NCI-H2029 (cell line): Measurements from ENCODE around the gene ZBTB16.

Experiments
- DNase-seq: peaks from one replicate; lab custom pipeline; 2025; lab: John Stamatoyannopoulos, UW

ZBTB16 gene

DNA sequence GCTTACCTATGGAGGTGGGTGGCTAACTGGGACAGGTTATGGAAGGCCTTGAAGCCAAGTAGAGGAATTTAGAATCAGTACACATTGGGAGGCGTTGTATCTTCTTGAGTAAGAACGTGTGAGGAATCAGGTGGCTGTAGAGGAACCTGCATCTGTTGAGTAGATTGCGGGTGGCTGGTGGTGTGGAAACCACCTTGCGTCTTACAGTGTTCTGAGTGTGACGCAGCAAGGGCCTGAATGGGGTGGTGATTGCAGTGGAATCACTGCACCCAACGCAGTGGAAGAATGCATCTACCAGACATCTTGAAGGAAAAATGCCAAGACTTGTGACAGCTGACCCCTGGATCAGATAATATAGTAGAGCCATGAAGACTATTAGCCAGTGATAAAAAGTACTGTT is 125.9 kb downstream of the ZBTB16 start:
- no peak for DNase-seq

- no peak for DNase-seq
These were observed 127.7 kb downstream of the ZBTB16 start for GRCh38 chr11:114187173-114187572.

DNA sequence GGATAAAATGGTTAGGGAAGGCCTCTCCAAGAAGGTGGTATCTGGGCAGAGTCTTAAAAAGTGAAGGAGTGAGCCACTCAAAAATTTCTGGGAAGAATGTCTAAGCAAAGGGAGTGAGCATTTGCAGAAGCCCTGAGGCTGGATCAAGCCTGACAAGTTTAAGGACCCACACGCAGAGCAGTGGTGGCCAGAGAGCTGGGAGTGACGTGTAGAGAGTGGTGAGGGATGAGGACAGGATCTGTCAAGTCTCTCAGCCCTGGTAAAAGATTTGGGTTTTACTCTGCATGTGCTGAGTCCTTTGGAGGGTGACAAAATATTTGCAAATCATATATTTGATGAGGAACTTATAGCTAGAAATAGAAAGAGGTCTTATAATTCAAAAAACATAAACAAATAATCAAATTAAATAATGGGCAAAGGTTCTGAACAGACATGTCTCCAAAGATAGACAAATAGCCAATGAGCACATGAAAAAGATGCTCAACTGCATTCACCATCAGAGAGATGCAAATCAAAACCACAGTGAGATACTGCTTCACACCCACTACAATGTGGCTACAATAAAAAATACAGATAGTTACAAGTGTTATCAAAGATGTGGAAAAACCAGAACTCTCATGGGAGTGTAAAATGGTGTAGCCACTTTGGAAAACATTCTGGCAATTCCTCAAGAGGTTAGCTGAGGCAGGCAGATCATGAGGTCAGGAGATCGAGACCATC is 129.5 kb downstream of the ZBTB16 start:
- no peak for DNase-seq

DNA sequence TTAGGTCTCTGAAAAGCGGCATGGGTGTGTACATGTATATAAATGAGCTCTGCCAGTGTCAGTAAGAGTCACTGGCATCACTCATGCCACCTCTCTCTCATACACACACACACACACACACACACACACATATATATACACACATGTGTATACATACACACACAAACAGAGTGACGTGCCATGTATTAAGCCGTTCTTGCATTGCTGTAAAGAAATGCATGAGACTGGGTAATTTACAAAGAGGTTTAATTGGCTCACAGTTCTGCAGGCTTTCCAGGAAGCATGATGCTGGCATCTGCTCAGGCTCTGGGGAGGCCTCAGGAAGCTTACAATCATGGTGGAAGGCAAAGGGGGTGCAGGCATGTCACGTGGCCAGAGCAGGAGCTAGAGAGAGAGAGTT is 131.1 kb downstream of the ZBTB16 start:
- DNase-seq = no peak

- no peak for DNase-seq
These were observed 132.4 kb downstream of the ZBTB16 start for GRCh38 chr11:114191893-114192292.

GRCh38 chr11:114192841-114193389 is 133.4 kb downstream of the ZBTB16 start:
- no peak for DNase-seq

DNA sequence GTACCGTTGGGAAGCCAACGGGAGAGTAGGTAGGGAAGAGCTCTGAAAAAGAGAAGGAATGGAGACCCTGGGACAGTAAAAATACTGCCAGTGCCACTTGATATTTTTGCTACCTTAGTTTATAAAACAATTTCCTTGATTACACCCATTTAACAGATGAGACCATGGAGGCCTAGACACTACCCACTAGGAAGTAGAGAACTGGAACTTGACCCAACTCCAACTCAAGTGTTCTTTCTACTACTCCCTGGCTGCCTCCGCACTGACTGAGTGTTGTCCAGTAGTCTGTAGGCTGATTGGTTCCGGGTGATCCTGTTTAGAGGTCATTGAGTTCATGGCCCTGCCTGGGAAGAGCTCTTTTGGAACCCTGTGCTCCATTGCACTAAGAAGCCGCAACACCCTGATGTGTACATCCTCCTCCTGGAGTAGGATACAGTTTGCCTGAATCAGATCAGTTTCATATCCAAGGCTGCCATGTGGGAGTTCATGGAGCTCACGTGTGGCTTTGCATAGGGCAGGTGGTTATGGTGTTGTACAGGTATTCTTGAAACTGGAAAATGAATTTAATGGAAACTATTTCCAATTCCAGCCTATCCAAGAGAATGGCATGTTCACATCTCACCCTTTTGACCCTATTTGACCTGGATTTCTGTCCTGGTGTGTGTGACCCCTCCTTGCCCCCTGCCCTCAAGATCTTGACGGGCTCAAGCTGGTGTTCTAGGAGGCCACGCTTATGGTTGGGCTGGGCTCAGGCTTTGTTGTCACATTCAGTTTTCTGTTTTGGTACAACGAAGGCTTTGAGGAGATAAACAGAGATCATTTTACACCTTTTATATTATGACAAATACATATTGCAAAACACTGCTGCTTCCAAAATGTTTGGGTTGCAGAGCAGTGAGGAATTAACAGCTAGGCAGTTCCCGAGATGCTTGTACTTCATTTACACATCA is 134.5 kb downstream of the ZBTB16 start:
- peak; percentile 45 for DNase-seq

DNA sequence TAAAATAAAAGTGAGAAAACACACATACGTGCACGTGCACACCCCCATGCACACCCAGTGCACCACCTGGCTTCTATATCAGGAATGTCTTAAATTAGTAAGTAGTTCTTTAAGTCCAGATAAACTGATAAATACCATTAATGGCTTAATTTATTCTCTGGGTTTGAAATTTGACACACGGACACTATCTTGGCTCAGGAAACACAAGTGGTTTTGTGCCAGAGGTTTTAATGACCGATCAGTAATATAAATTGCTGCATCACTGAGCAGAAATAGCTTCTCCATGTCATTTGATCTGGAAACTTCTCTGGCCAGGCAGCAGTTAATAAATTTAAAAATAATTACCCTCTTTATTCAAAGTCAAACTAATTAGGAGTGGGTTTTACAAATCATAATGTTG is 135.2 kb downstream of the ZBTB16 start:
- DNase-seq = no peak

DNA sequence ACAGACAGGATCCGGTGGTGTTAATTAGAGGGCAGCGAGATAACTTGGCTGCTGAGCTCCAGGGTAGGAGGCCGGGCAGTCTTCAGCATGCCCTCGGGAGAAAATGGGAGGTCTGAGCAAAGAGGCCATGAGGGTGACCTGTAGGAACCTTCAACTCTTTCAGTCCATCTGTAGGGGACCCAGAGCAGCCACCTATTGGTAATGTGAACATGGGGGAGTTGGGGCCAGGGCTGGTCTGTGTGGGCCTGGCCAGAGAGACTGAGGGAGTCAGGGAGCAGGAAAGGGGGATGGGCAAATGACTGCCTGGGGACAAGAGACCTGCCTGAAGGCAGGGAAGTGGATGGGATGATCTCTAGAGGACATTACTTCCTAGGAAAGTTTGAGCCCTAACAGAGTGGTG is 135.6 kb downstream of the ZBTB16 start:
- DNase-seq = no peak

- DNase-seq = no peak
These were observed 136.6 kb downstream of the ZBTB16 start for GRCh38 chr11:114195981-114196731.

- no peak for DNase-seq
These were observed 137.6 kb downstream of the ZBTB16 start for GRCh38 chr11:114196997-114197703.

DNA sequence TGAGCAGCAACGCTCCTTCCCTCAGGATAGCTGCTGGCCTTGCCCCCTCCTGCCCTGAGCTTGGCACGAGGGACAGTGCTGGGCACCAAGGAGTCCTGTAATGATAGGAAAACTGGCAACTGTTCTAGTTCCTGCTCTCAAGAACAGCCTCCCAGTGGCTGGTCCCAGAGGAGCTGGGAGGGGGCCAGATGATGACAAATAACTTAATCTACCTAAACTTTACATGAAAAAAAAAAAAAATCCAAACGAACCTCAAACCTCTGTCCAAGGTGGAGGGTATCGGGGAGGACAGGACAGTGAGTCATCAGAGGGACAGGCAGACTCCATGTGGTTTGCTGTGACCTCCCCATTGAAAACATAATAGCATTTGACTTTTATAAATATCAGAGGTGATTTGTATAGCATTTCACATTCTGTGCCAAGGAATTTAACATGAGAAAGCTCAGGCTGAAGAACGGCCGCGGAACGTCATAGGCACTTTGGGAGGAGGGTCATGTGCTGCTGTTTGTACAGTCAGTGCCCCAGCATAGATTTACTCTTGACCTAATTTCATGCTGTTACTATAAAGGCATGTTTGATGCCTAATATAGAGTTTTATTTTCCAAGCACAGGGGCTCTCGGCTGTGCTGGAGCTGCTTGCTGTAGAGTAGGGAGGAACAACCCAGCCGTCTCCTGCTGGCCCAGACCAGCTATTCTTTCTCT is 138.4 kb downstream of the ZBTB16 start:
- peak; percentile 78 for DNase-seq

GRCh38 chr11:114199051-114199450 is 139.5 kb downstream of the ZBTB16 start:
- DNase-seq = no peak

DNA sequence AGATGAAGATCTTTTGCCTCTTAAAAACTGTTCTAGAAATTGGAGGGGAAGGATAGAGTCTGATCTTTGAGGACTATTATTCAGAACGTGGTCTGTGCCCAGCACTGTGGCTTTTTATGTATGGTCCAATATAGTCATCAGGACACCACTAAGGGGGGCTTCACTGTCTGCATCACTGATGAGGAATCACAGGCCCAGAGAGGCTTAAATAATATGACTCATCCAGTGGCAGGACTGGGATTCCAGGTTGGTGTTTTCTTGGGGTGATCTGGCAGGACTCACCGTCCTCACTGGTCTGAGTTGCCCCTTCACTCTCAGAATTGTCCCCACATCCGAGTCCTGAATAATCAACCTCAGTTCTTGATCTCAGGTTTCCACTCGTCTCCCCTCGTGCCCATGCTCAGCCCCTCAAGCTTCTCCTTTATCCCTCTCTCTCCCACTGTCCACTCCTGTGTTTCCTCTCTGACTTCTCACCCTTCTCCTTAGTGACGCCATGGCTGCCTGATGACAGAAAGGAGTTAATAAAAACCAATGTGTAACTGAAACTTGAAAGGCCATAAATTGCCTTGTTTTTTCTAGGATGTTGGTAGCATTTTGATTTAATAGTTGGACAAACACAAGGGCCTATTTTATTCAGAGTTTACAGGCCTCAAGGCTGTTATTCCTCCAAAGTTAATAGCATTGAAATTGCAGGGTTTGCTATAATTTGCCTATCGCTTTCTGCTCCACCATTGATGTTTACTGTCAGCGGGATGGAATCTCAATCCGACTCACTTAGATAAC is 141.0 kb downstream of the ZBTB16 start:
- DNase-seq = no peak

DNA sequence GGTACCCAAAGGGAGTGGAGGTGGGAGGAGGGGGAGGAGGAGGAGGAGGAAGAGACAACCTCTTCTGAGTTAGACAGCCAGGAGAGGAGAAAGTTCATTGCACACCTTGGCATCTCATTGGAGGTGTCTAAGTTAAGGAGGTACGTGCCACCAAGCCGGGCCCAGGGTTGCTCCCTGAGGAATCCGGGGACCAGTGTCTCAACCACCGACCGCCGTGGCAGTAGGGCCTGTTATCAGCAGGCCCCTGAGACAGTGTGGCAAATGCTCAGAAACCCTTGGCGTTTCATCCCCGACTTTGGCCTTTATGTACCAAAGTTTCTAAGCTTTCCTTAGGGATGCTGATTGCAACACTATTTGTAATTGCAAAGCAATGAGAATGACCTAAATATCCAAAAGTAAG is 141.7 kb downstream of the ZBTB16 start:
- DNase-seq = no peak

DNA sequence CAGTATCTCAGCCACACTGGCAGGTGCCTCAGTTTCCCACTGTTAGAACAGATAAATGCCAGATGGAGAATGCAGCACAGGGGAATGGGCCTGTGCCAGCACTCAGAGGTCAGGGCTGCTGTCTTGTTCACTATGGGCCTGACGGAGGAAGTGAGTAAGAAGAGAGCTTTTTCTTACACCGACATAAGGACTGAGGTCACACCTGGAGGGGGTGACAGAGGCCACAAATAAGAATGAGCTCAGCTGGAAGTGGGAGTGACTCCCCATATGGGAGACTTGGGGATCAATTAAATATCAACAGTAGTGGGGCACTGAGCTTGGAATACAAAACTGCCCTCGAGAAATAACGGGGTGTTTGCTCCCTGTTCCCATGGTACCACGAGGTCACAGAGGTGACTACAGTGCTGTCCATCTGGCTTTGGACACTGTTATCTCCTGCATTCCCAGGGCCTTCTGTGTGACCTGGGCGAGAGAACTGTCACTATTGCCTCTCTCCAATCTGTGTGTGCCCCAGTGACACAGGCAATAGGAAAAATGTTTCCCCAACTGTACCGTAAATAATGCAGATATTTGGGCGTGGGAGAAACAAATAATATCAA is 142.6 kb downstream of the ZBTB16 start:
- DNase-seq = no peak

GRCh38 chr11:114207096-114207495 is 147.6 kb downstream of the ZBTB16 start:
- DNase-seq = no peak

DNA sequence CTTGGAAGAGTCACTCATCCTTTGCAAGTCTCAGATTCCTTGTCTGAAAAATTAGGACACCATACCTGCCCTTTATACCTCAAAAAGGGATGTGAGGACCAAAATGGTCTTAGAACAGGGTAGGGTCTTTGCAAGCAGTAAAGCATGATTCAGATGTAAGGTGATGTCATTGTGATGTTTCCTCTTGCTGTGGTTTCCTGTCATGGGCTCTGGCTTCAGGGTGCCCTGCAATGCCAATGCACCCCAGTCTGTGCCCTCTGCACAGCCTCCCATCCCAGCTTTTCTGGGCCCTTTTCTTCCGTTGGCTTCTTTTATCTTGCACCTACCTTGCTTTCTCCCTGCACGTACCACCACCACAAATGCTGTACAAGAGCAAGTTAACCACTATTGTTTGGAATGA is 148.9 kb downstream of the ZBTB16 start:
- DNase-seq = no peak

DNA sequence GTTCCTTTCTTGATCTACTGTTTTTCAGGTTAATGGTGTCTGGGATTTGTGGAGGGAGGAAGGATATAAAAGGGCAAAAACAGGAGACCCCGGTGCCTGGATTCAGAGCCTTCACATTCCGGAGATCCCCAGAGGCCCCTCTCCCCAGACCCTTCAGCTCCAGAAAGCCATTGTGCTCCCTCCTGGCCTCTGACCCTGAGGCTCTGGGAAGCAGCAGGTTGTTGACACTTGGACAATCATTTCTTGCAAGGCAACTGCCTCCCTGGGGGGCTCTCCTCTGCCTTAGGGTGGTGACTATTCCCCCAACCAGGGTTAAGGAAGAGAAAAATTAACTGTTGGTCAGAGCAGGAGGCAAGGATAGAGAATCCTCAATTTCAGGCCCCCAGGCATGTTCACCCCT is 149.8 kb downstream of the ZBTB16 start:
- DNase-seq = no peak

DNA sequence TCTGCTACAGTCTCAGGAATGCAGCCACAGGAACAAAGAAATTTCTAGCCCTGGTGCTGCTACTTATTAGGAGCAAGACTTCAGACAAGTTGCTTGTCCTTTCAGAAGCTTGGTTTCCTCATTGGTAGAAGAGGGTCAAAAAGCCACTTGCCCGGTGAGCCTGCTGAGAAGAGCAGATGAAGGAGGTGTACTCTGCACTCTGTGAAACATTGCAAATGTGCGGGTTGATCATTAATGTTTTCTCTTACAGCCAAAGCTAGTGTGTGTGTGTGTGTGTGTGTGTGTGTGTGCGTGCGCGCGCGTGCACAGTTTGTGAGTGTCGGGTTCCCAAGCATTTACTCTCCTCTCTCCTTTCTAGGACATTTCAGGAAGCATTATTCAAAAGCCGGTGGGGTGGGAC is 150.4 kb downstream of the ZBTB16 start:
- DNase-seq = no peak
